Transverse colon (tissue), 3 donors: ENCODE measurements around the gene SGSM1.

Experiments used
- CTCF ChIP-seq, 5 experiments: fragments of 200-600 bp in 3 of 5; fragments of 450-650 bp in 2 of 5; sonication (generic) in 3 of 5; IDR thresholded peaks; 1 replicate in 2 of 5; 2 replicates in 3 of 5; pipeline ENCODE4 v1.5.1; 2016 to 2017; ENCODE audit warnings: antibody characterized with exemption in 5 of 5, inconsistent platforms in 3 of 5, mild to moderate bottlenecking in 2 of 5, moderate library complexity in 1 of 5
- EP300 ChIP-seq: sonication (generic); formaldehyde crosslinking; IDR thresholded peaks from one replicate; pipeline ENCODE4 v1.6.1; 2017; ENCODE audit warnings: antibody characterized with exemption, low read depth
- POLR2A ChIP-seq: fragments of 450-650 bp; IDR thresholded peaks from one replicate; pipeline ENCODE4 v1.6.1; 2016; ENCODE audit warnings: antibody characterized with exemption, mild to moderate bottlenecking, moderate library complexity

- no peak for TF ChIP-seq CTCF (IDR thresholded peaks at IDR 0.05)
- no peak for TF ChIP-seq POLR2A
- no peak for TF ChIP-seq EP300
These were observed 70.0 kb downstream of the SGSM1 start for GRCh38 chr22:24875862-24876506.
